HG02884 (cell line): ENCODE results near the gene CAPN13.
"Not testable (repeated sequence)": the region's sequence is repeated elsewhere in the genome, so short reads cannot be mapped to it uniquely, and the experiment has no call there.

Experiments
- ATAC-seq: cut with Tn5 transposase; IDR thresholded peaks from one replicate; pipeline ENCODE4 v1.9.1; 2021; ENCODE audit warnings: mild to moderate bottlenecking, moderate library complexity; ENCODE audit not compliant: unreplicated experiment

Gene CAPN13

GRCh38 chr2:30706534-30707303 lies 100.5 kb downstream of the CAPN13 start:
- ATAC-seq: peak; percentile 46

GRCh38 chr2:30705711-30706533 lies 101.3 kb downstream of the CAPN13 start:
- no peak for ATAC-seq

- ATAC-seq: no peak
These were observed 102.2 kb downstream of the CAPN13 start for GRCh38 chr2:30705056-30705455.

GRCh38 chr2:30704309-30705020 lies 102.8 kb downstream of the CAPN13 start:
- ATAC-seq: no peak

GRCh38 chr2:30702694-30703093 lies 104.6 kb downstream of the CAPN13 start:
- no peak for ATAC-seq

- ATAC-seq: no peak
These were observed 105.5 kb downstream of the CAPN13 start for GRCh38 chr2:30701782-30702181.

GRCh38 chr2:30697242-30698103 lies 109.8 kb downstream of the CAPN13 start:
- ATAC-seq: not testable (repeated sequence)

GRCh38 chr2:30695749-30696148 lies 111.5 kb downstream of the CAPN13 start:
- no peak for ATAC-seq

- ATAC-seq: no peak
These were observed 112.8 kb downstream of the CAPN13 start for GRCh38 chr2:30694286-30695055.

GRCh38 chr2:30693821-30694281 lies 113.4 kb downstream of the CAPN13 start:
- ATAC-seq: no peak

GRCh38 chr2:30692829-30693275 lies 114.4 kb downstream of the CAPN13 start:
- ATAC-seq: no peak

GRCh38 chr2:30691948-30692828 lies 115.1 kb downstream of the CAPN13 start:
- ATAC-seq: no peak

GRCh38 chr2:30691091-30691947 lies 115.9 kb downstream of the CAPN13 start:
- no peak for ATAC-seq

GRCh38 chr2:30690126-30690561 lies 117.1 kb downstream of the CAPN13 start:
- no peak for ATAC-seq

- ATAC-seq: no peak
These were observed 117.6 kb downstream of the CAPN13 start for GRCh38 chr2:30689496-30690125.

GRCh38 chr2:30688956-30689401 lies 118.3 kb downstream of the CAPN13 start:
- no peak for ATAC-seq

GRCh38 chr2:30686669-30687068 lies 120.6 kb downstream of the CAPN13 start:
- ATAC-seq: no peak
